Nephron progenitor cell (in vitro differentiated cells): ENCODE data around the gene URM1.
A peak's percentile ranks its signal among the peaks of the same experiment; 100 is the strongest.

Source experiments
- DNase-seq: peaks from one replicate; pipeline ENCODE4 v3.0.0; 2021
- H3K27ac Mint-ChIP-seq: 2 replicates; pipeline ENCODE4 v1.8.0; 2021; ENCODE audit warnings: mild to moderate bottlenecking, moderate library complexity, mixed read lengths
- H3K27me3 Mint-ChIP-seq: 2 replicates; pipeline ENCODE4 v1.8.0; 2021; ENCODE audit warnings: mild to moderate bottlenecking, low read depth, mixed read lengths; ENCODE audit not compliant: poor library complexity
- H3K36me3 Mint-ChIP-seq: 2 replicates; pipeline ENCODE4 v1.8.0; 2021; ENCODE audit warnings: low read depth, mixed read lengths
- H3K4me1 Mint-ChIP-seq: 2 replicates; pipeline ENCODE4 v1.8.0; 2021; ENCODE audit warnings: mixed read lengths
- H3K4me3 Mint-ChIP-seq: 2 replicates; pipeline ENCODE4 v1.8.0; 2021; ENCODE audit warnings: mild to moderate bottlenecking, moderate library complexity, mixed read lengths
- H3K9me3 Mint-ChIP-seq: 2 replicates; pipeline ENCODE4 v1.8.0; 2021; ENCODE audit warnings: mild to moderate bottlenecking, moderate library complexity, mixed read lengths
- TF ChIP-seq, protein P1 (sequence below): fragments of 200-600 bp; sonication (generic); IDR thresholded peaks from 2 replicates; pipeline ENCODE4 v1.5.0; 2021; ENCODE audit warnings: antibody characterized with exemption

URM1 gene

DNA sequence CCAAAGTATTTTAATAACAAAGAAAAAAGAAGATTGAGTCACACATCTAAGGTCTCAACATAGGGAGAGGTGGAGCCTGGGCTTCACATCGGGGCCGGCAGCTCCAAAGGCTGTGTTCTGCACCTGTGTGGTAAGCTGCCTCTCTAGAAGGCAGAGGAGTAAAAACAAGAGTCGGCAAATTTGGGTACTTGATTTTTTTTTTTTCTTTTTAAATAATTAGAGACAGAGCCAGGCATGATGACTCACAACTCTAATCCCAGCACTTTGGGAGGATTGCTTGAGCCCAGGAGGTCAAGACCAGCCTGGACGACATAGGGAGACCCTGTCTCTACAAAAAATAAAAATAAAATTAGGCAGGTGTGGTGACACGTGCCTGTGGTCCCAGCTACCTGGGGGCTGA lies 4.7 kb downstream of the URM1 start:
- DNase-seq, result no peak
- H3K9me3 Mint-ChIP-seq, result no peaks in the 10 kb centered on the region
- H3K4me3 Mint-ChIP-seq, result no peak overlapping the region
- H3K36me3 Mint-ChIP-seq, result peaks cover 24% of the 10 kb centered on the region
- no peaks in the 10 kb centered on the region for H3K27me3 Mint-ChIP-seq
- no peak overlapping the region for H3K27ac Mint-ChIP-seq
- peaks cover 24% of the 10 kb centered on the region for H3K4me1 Mint-ChIP-seq
- TF ChIP-seq, protein P1, sequence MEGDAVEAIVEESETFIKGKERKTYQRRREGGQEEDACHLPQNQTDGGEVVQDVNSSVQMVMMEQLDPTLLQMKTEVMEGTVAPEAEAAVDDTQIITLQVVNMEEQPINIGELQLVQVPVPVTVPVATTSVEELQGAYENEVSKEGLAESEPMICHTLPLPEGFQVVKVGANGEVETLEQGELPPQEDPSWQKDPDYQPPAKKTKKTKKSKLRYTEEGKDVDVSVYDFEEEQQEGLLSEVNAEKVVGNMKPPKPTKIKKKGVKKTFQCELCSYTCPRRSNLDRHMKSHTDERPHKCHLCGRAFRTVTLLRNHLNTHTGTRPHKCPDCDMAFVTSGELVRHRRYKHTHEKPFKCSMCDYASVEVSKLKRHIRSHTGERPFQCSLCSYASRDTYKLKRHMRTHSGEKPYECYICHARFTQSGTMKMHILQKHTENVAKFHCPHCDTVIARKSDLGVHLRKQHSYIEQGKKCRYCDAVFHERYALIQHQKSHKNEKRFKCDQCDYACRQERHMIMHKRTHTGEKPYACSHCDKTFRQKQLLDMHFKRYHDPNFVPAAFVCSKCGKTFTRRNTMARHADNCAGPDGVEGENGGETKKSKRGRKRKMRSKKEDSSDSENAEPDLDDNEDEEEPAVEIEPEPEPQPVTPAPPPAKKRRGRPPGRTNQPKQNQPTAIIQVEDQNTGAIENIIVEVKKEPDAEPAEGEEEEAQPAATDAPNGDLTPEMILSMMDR, result no peak

DNA sequence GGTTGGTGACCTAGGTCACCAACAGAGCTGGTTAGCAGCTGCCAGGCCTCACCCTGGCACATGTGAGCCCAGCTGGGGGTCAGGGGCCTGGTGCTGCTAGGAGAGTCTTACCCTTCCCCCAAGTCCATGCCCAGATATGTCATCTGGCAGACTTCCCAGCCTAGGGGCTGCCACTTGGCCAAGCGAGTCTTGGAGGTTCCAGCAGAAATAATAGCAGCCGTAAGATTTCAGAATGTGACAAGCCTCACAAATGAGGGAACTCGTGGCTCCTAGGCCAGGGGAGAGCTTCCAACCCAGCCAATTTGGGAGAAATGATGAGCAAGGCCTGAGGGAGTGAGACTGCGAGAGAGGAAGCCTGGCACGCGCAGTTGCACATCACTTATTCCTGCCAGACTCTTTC lies 11.1 kb downstream of the URM1 start:
- peaks cover 19% of the 10 kb centered on the region for H3K36me3 Mint-ChIP-seq
- TF ChIP-seq, protein P1, result no peak
- H3K27me3 Mint-ChIP-seq, result no peaks in the 10 kb centered on the region
- no peak for DNase-seq
- H3K4me1 Mint-ChIP-seq, result peaks cover 31% of the 10 kb centered on the region
- H3K27ac Mint-ChIP-seq, result no peak overlapping the region
- no peaks in the 10 kb centered on the region for H3K9me3 Mint-ChIP-seq
- H3K4me3 Mint-ChIP-seq, result no peak overlapping the region

DNA sequence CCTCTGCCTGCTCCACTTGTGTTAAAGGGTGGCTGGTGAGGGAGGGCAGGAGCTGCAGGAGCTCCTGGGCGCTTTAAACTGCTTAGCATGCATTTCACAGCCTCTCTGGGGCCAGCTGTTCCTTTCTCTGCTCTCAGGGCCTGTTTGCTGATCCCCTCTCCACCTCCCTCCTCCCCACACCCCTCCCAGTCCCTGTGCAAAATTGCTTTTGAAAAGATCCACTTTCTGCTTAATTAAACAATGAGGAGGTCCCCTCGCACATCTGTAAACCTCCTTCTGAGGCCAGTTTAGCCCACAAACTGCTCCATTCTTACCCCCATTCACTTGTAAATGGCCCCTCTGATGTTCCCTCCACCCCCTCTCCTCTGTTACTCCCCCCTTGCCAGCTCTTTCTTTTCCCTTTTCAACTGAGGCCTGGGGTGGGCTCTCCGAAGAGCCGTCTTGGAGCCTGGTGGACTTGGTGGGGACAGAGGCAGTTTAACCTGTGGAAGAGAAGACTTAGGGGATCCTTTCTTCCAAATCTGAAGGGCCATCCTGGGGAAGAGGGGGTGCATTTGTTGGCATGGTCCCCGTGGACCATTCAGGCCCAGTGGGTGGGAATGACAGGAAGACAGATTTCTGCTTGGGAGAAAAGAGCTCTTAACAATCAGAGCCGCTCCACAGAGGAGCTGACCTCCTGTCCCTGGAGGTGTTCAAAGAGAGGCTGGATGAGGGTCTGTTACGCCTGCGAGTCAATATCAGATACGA lies 12.0 kb downstream of the URM1 start:
- Mint-ChIP-seq H3K4me3 (no peak overlapping the region), H3K27me3 (no peaks in the 10 kb centered on the region), H3K4me1 (peaks cover 36% of the 10 kb centered on the region), H3K9me3 (no peaks in the 10 kb centered on the region), H3K36me3 (peaks cover 23% of the 10 kb centered on the region), H3K27ac (peak overlapping the region; percentile 11)
- TF ChIP-seq, protein P1, result no peak
- DNase-seq, result no peak

DNA sequence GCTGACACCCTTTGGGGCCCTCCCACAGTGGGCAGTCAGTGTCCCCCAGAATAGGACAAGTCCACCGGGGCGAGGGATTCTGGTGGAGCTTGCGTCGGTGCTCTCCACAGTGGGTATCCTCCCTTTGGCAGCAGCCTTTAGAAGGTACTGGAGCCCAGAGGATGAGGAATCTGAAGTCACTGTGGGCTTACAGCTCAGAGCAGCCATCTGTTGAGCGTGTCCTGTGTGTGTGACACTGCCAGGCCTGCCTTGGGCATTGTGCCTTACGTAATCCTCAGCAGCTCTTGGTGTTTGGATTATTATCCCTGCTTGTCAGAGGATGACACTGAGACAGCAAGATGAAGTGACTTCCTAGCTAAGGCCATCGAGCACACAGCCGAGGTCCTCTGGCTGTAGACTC lies 12.6 kb downstream of the URM1 start:
- Mint-ChIP-seq H3K4me1 (peaks cover 37% of the 10 kb centered on the region), H3K27me3 (no peaks in the 10 kb centered on the region), H3K9me3 (no peaks in the 10 kb centered on the region), H3K36me3 (peaks cover 20% of the 10 kb centered on the region), H3K4me3 (no peak overlapping the region), H3K27ac (no peak overlapping the region)
- TF ChIP-seq, protein P1, result no peak
- no peak for DNase-seq

DNA sequence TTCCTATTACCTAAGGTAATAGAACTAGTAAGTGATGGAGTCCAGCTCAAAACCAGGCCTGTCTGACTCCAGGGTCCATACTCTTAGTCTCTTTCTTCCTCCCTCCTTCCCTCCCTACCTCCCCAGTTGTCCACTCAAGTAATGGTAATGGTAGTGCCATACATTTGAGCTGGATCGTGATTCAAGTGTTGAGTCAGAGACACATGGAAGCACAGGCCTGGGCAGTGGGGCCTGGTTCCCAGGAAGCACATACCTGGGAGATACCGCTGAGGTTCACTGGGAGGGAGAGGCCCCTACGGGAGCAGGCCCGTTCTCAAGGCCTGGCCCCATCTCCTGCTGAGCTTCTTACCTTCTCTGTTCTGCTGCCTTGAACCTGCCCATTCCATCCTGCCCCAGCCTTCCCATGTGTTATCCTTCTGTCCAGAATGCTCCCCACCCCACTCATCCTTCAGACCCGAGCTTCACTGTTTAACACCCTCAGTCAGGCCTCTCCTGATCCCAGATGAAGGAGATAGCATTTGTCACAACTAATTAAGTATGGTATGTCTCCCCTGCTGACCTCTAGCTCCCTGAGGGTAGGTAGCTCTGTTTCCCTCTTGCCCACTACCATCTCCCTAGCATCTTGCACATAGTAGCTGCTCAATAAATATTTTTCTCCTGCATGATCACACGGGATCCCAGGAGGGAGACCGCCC lies 13.8 kb downstream of the URM1 start:
- peaks cover 2% of the 10 kb centered on the region for H3K27me3 Mint-ChIP-seq
- no peak for DNase-seq
- H3K4me1 Mint-ChIP-seq, result peaks cover 48% of the 10 kb centered on the region
- H3K4me3 Mint-ChIP-seq, result no peak overlapping the region
- H3K27ac Mint-ChIP-seq, result peak overlapping the region; percentile 46
- TF ChIP-seq, protein P1, result no peak
- peaks cover 25% of the 10 kb centered on the region for H3K36me3 Mint-ChIP-seq
- H3K9me3 Mint-ChIP-seq, result no peaks in the 10 kb centered on the region
